Gastrocnemius medialis (tissue), 4 donors: ENCODE results near the gene CAMK1. TPM values are rescaled to one million over a fixed set of nuclear protein-coding genes. Genes with fewer than 3 reads are reported as not detected.
A peak's percentile ranks its signal among the peaks of the same experiment; 100 is the strongest.
"Not testable (repeated sequence)": the region's sequence is repeated elsewhere in the genome, so short reads cannot be mapped to it uniquely, and the experiment has no call there.

ENCODE experiments used
- ATAC-seq, 2 donors: fragments of 150-250 bp; one replicate each; pipeline ENCODE4 v1.9.1; 2016
- DNase-seq, 2 donors: peaks; one replicate each; pipeline ENCODE4 v3.0.0-alpha.2; 2019
- H3K27ac ChIP-seq, 4 donors: fragments of 200-600 bp; sonication (generic); 1 replicate in 1 of 4; 2 replicates in 3 of 4; pipeline ENCODE4 v1.5.1; 2016 to 2018; ENCODE audit warnings: mild to moderate bottlenecking in 2 of 4, moderate library complexity in 1 of 4
- H3K27me3 ChIP-seq, 3 donors: fragments of 200-600 bp; sonication (generic) in 2 of 3; 1 replicate in 1 of 3; 2 replicates in 2 of 3; pipeline versions ENCODE4 v1.5.1 to v1.6.0; 2016 to 2019; ENCODE audit warnings: mild to moderate bottlenecking in 1 of 3, moderate library complexity in 1 of 3
- H3K36me3 ChIP-seq, 2 donors: fragments of 200-600 bp; sonication (generic) in 1 of 2; one replicate each; pipeline ENCODE4 v1.5.1; 2017 to 2018
- H3K4me1 ChIP-seq, 2 donors: fragments of 200-600 bp; sonication (generic) in 1 of 2; one replicate each; pipeline ENCODE4 v1.5.1; 2016 to 2017; ENCODE audit warnings: mild to moderate bottlenecking in 2 of 2
- H3K4me3 ChIP-seq, 4 donors: fragments of 200-600 bp; sonication (generic) in 3 of 4; 1 replicate in 1 of 4; 2 replicates in 3 of 4; pipeline ENCODE4 v1.5.1; 2016 to 2019; ENCODE audit warnings: mild to moderate bottlenecking in 2 of 4
- H3K9me3 ChIP-seq, 3 donors: fragments of 200-600 bp; sonication (generic) in 2 of 3; 1 replicate in 1 of 3; 2 replicates in 2 of 3; pipeline ENCODE4 v1.5.1; 2016 to 2019
- POLR2A ChIP-seq, 2 donors: fragments of 450-650 bp; IDR thresholded peaks; one replicate each; pipeline ENCODE4 v1.6.1; 2017; ENCODE audit warnings: antibody characterized with exemption in 2 of 2, mild to moderate bottlenecking in 2 of 2, moderate library complexity in 2 of 2
- in situ Hi-C, 4 donors: fragments of 200-750 bp; cut with MboI; loops; one replicate each; pipeline versions ENCODE4 v1.15.0 to v1.8.0; 2017; ENCODE audit warnings: low sequenced_read_pairs in 4 of 4
- intact Hi-C: fragments of 100-400 bp; cut with DNase I; formaldehyde crosslinking; loops from one replicate; pipeline ENCODE4 v1.15.1; 2023; ENCODE audit warnings: low total_unique reads
- total RNA-seq, 4 donors: library from RNA; depleted of rRNA; stranded (reverse); fragments of >200 nt; gene quantifications; one replicate each; pipeline versions ENCODE4 v1.1.0 to v1.2.3, GENCODE V29; 2016
- TF ChIP-seq, protein P1 (sequence below), 5 experiments: fragments of 450-650 bp in 3 of 5; fragments of 200-600 bp in 2 of 5; sonication (generic) in 2 of 5; IDR thresholded peaks in 4 of 5; conservative IDR thresholded peaks in 1 of 5; 1 replicate in 4 of 5; 2 replicates in 1 of 5; pipeline ENCODE4 v1.5.1; 2016 to 2019; ENCODE audit warnings: antibody characterized with exemption in 5 of 5, mild to moderate bottlenecking in 3 of 5, moderate library complexity in 3 of 5

CAMK1 gene
- total RNA-seq, 4 donors from 2014 or later, result 2.1 to 11.6 (median 8.0) TPM

DNA sequence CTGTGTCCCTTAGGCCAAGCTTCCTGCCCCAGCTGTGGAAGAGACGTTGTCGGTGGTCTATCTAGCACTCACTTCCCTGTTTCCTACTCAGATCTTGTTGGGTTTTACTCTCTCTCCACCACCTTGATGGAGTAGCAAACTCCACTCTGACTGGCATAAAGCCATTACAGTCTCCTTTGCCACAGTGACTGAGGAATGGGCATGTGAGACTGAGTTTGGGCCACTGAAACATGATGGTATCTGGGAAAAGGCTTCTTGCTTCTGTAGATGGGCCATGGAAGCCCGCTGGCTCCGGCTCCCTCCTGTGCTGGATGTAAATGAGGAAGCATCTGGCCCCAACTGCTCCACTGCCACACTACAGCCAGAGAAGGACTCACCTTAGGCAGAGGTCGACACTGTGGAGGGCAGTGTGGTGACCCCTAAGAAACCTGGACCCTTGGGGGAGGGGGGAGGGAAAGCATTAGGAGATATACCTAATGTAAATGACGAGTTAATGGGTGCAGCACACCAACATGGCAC, 9.4 kb upstream of the CAMK1 start:
- Histone ChIP-seq H3K36me3 (peaks cover 0 to 38% of the 10 kb centered on the region in 2 donors), H3K4me1 (no peaks in the 10 kb centered on the region), H3K27ac (no peak overlapping the region), H3K9me3 (no peaks in the 10 kb centered on the region), H3K27me3 (no peaks in the 10 kb centered on the region), H3K4me3 (no peak overlapping the region)
- TF ChIP-seq, protein P1, sequence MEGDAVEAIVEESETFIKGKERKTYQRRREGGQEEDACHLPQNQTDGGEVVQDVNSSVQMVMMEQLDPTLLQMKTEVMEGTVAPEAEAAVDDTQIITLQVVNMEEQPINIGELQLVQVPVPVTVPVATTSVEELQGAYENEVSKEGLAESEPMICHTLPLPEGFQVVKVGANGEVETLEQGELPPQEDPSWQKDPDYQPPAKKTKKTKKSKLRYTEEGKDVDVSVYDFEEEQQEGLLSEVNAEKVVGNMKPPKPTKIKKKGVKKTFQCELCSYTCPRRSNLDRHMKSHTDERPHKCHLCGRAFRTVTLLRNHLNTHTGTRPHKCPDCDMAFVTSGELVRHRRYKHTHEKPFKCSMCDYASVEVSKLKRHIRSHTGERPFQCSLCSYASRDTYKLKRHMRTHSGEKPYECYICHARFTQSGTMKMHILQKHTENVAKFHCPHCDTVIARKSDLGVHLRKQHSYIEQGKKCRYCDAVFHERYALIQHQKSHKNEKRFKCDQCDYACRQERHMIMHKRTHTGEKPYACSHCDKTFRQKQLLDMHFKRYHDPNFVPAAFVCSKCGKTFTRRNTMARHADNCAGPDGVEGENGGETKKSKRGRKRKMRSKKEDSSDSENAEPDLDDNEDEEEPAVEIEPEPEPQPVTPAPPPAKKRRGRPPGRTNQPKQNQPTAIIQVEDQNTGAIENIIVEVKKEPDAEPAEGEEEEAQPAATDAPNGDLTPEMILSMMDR (IDR thresholded peaks at IDR 0.05 in 4 of 5, conservative IDR thresholded peaks at IDR 0.05 in 1 of 5), result no peak
- no peak for TF ChIP-seq POLR2A (IDR thresholded peaks at IDR 0.05)
- in situ Hi-C loops, result no loop called here
- ATAC-seq (no peak), DNase-seq (no peak)
- intact Hi-C loops, result no loop called here

DNA sequence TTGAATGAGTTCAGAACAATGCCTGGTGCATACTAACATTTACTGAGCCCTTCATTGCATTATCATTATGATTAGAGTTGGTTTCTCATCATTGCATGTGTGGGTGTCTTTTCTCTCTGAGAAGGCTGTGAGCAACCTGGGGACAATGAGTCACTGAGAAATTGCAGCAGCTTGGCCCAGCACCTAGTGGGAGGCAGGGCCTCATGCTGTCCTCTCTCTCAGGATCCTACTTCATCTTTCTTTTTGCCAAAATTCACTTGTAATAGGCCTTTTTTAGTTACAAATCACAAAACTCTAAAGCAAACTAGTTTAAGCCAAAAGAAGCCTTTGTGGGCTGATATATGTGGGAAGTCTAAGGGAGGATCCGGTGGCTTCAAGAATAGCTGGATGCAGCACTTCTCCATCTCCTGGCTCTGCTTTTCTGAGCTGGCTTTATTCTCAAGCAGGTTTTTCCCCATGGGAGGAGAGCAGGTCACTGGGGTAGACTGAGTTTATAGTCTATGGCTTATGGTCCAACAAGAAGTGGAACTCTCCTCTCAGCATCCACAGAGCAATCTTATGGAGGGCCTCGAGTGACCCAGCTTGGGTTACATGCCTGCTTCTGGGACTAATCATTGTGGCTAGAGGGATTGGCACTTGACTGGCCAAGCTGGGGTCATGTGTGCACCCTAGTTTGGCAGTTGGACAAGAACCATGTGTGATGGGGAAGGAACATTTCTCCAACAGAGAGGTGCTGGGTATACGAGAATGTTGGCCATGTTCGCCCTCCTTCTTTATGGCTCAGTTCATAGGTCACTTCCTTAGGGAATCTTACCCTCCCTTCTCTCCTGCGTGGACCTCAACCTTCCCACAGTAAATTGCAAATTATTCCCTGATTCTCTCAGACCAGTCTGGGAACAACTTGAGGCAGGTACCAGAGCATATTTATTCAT, 8.7 kb upstream of the CAMK1 start:
- Histone ChIP-seq H3K4me1 (no peaks in the 10 kb centered on the region), H3K9me3 (no peaks in the 10 kb centered on the region), H3K4me3 (no peak overlapping the region), H3K36me3 (peaks cover 0 to 30% of the 10 kb centered on the region in 2 donors), H3K27ac (no peak overlapping the region), H3K27me3 (no peaks in the 10 kb centered on the region)
- peak in 1 of 2 donors; percentile 40 for ATAC-seq
- DNase-seq, result no peak
- intact Hi-C loops, result no loop called here
- in situ Hi-C loops, result no loop called here
- TF ChIP-seq, protein P1 (IDR thresholded peaks at IDR 0.05 in 4 of 5, conservative IDR thresholded peaks at IDR 0.05 in 1 of 5), result no peak
- no peak for TF ChIP-seq POLR2A (IDR thresholded peaks at IDR 0.05)

DNA sequence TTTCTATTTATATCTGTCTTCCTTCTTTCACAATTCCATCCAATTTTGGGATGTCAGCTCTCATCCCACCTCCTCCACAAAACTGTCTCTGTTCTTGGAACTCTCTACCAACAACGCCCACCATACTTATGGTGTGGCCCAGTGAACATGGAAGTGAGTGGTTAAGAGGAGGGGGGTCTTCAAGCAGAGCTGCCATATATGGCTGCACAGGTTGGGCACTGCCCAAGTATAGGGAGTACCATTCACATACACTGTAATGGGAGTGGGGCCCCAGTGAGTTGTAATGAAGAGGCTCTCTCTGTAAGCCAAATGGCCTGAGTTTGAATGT, 7.9 kb upstream of the CAMK1 start:
- Histone ChIP-seq H3K27ac (no peak overlapping the region), H3K4me3 (no peak overlapping the region), H3K9me3 (no peaks in the 10 kb centered on the region), H3K4me1 (no peaks in the 10 kb centered on the region), H3K36me3 (peaks cover 0 to 23% of the 10 kb centered on the region in 2 donors), H3K27me3 (no peaks in the 10 kb centered on the region)
- DNase-seq, result no peak
- TF ChIP-seq POLR2A (IDR thresholded peaks at IDR 0.05), result no peak
- ATAC-seq, result no peak
- in situ Hi-C loops, result no loop called here
- intact Hi-C loops, result no loop called here

DNA sequence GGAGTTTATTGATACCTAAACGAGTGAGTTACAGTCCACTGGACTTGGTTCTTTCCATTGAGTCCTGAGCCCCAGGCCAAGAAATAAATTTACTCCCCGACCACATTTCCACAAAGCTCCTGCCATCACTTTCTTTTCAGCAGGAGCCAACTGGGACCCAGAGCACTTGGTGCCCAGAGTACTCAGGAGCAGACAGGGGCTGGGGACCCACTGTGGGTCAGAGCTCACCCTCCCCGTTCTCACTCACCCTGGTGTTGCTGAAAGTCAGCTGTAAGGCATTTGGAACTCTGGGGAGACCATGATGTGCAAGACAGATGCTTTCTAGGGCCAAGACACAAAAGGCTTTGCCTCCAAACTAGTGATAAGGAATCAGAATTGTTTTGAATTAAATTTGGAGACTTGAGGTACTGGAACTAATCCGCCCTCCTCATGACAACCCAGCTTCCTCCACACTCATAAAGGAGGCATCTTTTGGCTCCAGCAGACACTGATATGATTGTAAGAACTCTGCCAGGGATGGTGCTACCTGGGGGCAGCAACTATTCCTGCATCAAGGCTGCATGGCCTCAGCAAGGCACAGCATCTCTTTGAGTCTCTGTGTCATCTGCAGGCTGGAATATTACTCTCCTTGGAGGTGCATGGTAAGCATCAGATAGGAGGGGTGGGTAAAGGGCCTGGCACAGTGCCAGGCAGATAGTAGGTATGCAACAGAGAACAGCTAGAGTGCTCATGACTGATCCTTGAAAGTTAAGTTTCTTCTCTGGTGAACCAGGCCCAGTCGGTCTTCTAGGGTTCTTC, 7.3 kb upstream of the CAMK1 start:
- Histone ChIP-seq H3K27me3 (no peaks in the 10 kb centered on the region), H3K27ac (no peak overlapping the region), H3K9me3 (no peaks in the 10 kb centered on the region), H3K4me3 (no peak overlapping the region), H3K36me3 (peaks cover 0 to 17% of the 10 kb centered on the region in 2 donors), H3K4me1 (no peaks in the 10 kb centered on the region)
- ATAC-seq (no peak), DNase-seq (no peak)
- in situ Hi-C loops (no loop called here), intact Hi-C loops (no loop called here)
- TF ChIP-seq, protein P1 (IDR thresholded peaks at IDR 0.05 in 4 of 5, conservative IDR thresholded peaks at IDR 0.05 in 1 of 5), result no peak
- no peak for TF ChIP-seq POLR2A (IDR thresholded peaks at IDR 0.05)

DNA sequence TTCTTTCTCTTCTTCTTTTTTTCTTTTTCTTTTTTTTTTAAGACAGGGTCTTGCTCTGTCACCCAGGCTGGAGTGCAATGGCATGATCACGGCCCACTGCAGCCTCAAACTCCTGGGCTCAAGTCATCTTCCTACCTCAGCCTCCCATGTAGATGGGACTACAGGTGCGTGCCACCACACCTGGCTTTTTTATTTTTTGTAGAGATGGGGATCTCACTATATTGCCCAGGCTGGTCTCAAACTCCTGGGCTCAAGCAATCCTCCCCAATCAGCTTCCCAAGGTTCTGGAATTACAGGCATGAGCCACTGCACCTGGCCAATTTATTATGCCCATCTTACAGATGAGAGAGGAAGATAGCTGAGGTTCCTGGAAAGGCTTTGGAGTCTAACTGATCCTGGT, 1.3 kb upstream of the CAMK1 start:
- peaks cover 9 to 11% of the 10 kb centered on the region in 2 donors for H3K4me1 ChIP-seq
- ATAC-seq, H3K27me3 ChIP-seq, DNase-seq, intact Hi-C loops, H3K36me3 ChIP-seq, H3K9me3 ChIP-seq, in situ Hi-C loops, H3K4me3 ChIP-seq: not testable (repeated sequence)
- H3K27ac ChIP-seq, result peak overlapping the region in 3 of 4 donors; percentile 78 to 80 (median 78)
